GM13976 (cell line): Measurements from ENCODE around the gene USF2.
"Not testable (repeated sequence)": the region's sequence is repeated elsewhere in the genome, so short reads cannot be mapped to it uniquely, and the experiment has no call there.

Experiments used
- DNase-seq: peaks from one replicate; pipeline ENCODE4 v3.0.0; 2012; ENCODE audit warnings: low spot score
- CTCF ChIP-seq: IDR thresholded peaks from 2 replicates; pipeline ENCODE4 v1.5.1; 2012; ENCODE audit warnings: borderline replicate concordance, mild to moderate bottlenecking; ENCODE audit not compliant: insufficient read depth; ENCODE audit errors: extremely low read depth, missing control alignments, control extremely low read depth
- in situ Hi-C: fragments of 300-500 bp; cut with MboI; formaldehyde crosslinking; loops from one replicate; pipeline ENCODE4 v1.12.0; 2022; ENCODE audit warnings: low sequenced_read_pairs, mixed read lengths, inconsistent platforms; ENCODE audit not compliant: unreplicated experiment

The USF2 gene

GRCh38 chr19:35268536-35269437 lies at the start of gene USF2:
Gene USF2, plus strand, starts transcription at chr19:35268962. Its CDS starts 140 bp downstream, at chr19:35269102.
- in situ Hi-C loops, result no loop called here
- TF ChIP-seq CTCF, result no peak
- peak; percentile 86 for DNase-seq

- DNase-seq, result no peak
- TF ChIP-seq CTCF, result no peak
- in situ Hi-C loops, result no loop called here
These were observed 49.8 kb upstream of the USF2 start for GRCh38 chr19:35219008-35219407.

- no peak for DNase-seq
- no peak for TF ChIP-seq CTCF
- in situ Hi-C loops, result no loop called here
These were observed 48.3 kb upstream of the USF2 start for GRCh38 chr19:35220315-35220921.

GRCh38 chr19:35220973-35221590 lies 47.7 kb upstream of the USF2 start:
- DNase-seq, in situ Hi-C loops: not testable (repeated sequence)

GRCh38 chr19:35222373-35223015 lies 46.3 kb upstream of the USF2 start:
- TF ChIP-seq CTCF, result no peak
- in situ Hi-C loops, result no loop called here
- peak; percentile 5 for DNase-seq

GRCh38 chr19:35223084-35223790 lies 45.5 kb upstream of the USF2 start:
- no peak for TF ChIP-seq CTCF
- DNase-seq, result no peak
- in situ Hi-C loops, result no loop called here
